HL-60 (cell line): ENCODE results near the gene CRYGC.

Source experiments
- DNase-seq, 2 experiments: peaks; one replicate each; pipeline ENCODE4 v3.0.0-alpha.2; 2010 to 2020; ENCODE audit warnings: low read depth in 1 of 2, low spot score in 1 of 2
- H3K27ac ChIP-seq: fragments of 250-450 bp; sonication (Bioruptor Pico); replicated peaks from 2 replicates; pipeline ENCODE4 v1.5.1; 2020; ENCODE audit warnings: mild to moderate bottlenecking, moderate library complexity
- H3K27me3 ChIP-seq: fragments of 250-450 bp; sonication (Bioruptor Pico); 2 replicates; pipeline ENCODE4 v1.5.1; 2021; ENCODE audit warnings: mild to moderate bottlenecking, moderate library complexity; ENCODE audit not compliant: insufficient read depth, poor library complexity, severe bottlenecking
- H3K4me3 ChIP-seq: replicated peaks from 2 replicates; pipeline ENCODE4 v1.5.1; 2011; ENCODE audit warnings: mild to moderate bottlenecking, control low read depth, low read length; ENCODE audit not compliant: insufficient read depth
- GABPA ChIP-seq: IDR thresholded peaks from 2 replicates; pipeline ENCODE4 v1.6.1; 2012; ENCODE audit warnings: low read depth
- POLR2AphosphoS5 ChIP-seq: IDR thresholded peaks from 2 replicates; pipeline ENCODE4 v1.6.1; 2012; ENCODE audit warnings: low read depth
- SPI1 ChIP-seq: IDR thresholded peaks from 2 replicates; pipeline ENCODE4 v1.6.1; 2012; ENCODE audit warnings: low read depth, mild to moderate bottlenecking, borderline replicate concordance
- TF ChIP-seq, protein P1 (sequence below): IDR thresholded peaks from one replicate; pipeline ENCODE4 v1.5.1; 2011; ENCODE audit warnings: low read length, control low read depth, inconsistent platforms; ENCODE audit not compliant: insufficient read depth
- TF ChIP-seq, protein P2 (sequence below): IDR thresholded peaks from 2 replicates; pipeline ENCODE4 v1.6.1; 2012; ENCODE audit warnings: low read depth; ENCODE audit not compliant: insufficient replicate concordance

The CRYGC gene

DNA sequence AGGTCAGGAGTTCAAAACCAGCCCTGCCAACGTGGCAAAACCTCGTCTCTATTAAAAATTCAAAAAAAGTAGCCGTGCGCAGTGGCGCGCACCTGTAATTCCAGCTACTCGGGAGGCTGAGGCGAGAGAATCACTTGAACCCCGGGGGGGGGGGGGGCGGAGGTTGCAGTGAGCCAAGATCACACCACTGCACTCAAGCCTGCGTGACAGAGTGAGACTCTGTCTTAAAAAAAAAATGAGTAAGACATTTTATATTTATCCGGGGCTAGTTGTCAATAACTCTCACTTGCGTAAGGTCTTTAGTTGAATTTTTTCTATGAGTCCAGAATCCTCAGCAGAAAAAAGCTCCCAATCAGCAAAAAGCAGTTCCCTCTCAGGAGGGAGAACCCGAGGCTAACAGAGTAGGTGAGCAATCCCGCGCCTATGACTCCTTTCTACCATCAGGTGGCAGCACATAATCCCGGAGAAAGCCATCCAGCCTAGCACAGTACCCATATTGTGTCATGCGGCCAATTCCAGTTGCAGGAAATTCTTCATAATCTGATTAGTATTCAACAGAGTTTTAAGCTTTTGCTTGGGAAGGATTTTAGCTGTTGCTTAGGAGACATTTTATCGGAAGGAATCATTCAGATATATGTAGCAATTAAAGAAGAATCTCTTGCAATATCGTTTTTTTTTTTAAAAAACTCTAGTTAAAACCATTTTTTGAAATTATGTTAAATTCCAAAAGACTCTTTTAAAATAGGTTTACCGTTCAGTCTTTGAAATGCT, 45.6 kb upstream of the CRYGC start:
- no peaks in the 10 kb centered on the region for H3K27me3 ChIP-seq
- no peak for TF ChIP-seq POLR2AphosphoS5
- TF ChIP-seq, protein P1, sequence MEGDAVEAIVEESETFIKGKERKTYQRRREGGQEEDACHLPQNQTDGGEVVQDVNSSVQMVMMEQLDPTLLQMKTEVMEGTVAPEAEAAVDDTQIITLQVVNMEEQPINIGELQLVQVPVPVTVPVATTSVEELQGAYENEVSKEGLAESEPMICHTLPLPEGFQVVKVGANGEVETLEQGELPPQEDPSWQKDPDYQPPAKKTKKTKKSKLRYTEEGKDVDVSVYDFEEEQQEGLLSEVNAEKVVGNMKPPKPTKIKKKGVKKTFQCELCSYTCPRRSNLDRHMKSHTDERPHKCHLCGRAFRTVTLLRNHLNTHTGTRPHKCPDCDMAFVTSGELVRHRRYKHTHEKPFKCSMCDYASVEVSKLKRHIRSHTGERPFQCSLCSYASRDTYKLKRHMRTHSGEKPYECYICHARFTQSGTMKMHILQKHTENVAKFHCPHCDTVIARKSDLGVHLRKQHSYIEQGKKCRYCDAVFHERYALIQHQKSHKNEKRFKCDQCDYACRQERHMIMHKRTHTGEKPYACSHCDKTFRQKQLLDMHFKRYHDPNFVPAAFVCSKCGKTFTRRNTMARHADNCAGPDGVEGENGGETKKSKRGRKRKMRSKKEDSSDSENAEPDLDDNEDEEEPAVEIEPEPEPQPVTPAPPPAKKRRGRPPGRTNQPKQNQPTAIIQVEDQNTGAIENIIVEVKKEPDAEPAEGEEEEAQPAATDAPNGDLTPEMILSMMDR, result peak; percentile 92
- H3K27ac ChIP-seq, result no peak overlapping the region
- no peak overlapping the region for H3K4me3 ChIP-seq
- DNase-seq, result peak; percentile 50 to 82

DNA sequence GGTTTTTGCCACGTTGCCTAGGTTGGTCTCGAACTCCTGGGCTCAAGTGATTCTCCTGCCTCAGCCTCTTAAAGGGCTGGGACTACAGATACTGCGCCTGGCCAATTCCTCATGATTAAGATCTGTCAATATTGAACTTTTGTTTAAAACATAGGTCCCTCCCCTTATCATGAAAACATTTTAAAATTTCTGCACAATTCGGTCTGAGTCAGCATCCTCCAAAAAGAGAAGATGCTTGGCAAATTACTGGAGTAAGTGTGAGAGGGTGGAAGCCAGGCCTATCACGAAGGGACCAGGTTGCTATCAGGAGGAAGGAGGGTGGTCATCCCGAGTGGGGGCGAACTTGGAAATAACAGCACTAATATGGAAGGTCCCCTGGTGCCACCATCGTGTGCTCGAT, 44.5 kb upstream of the CRYGC start:
- DNase-seq, result no peak
- TF ChIP-seq POLR2AphosphoS5, result no peak
- TF ChIP-seq, protein P1, result no peak
- TF ChIP-seq, protein P2, sequence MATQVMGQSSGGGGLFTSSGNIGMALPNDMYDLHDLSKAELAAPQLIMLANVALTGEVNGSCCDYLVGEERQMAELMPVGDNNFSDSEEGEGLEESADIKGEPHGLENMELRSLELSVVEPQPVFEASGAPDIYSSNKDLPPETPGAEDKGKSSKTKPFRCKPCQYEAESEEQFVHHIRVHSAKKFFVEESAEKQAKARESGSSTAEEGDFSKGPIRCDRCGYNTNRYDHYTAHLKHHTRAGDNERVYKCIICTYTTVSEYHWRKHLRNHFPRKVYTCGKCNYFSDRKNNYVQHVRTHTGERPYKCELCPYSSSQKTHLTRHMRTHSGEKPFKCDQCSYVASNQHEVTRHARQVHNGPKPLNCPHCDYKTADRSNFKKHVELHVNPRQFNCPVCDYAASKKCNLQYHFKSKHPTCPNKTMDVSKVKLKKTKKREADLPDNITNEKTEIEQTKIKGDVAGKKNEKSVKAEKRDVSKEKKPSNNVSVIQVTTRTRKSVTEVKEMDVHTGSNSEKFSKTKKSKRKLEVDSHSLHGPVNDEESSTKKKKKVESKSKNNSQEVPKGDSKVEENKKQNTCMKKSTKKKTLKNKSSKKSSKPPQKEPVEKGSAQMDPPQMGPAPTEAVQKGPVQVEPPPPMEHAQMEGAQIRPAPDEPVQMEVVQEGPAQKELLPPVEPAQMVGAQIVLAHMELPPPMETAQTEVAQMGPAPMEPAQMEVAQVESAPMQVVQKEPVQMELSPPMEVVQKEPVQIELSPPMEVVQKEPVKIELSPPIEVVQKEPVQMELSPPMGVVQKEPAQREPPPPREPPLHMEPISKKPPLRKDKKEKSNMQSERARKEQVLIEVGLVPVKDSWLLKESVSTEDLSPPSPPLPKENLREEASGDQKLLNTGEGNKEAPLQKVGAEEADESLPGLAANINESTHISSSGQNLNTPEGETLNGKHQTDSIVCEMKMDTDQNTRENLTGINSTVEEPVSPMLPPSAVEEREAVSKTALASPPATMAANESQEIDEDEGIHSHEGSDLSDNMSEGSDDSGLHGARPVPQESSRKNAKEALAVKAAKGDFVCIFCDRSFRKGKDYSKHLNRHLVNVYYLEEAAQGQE, result no peak
- no peak for TF ChIP-seq SPI1
- TF ChIP-seq GABPA, result no peak
- H3K27ac ChIP-seq, result no peak overlapping the region
- no peaks in the 10 kb centered on the region for H3K27me3 ChIP-seq
- no peak overlapping the region for H3K4me3 ChIP-seq

DNA sequence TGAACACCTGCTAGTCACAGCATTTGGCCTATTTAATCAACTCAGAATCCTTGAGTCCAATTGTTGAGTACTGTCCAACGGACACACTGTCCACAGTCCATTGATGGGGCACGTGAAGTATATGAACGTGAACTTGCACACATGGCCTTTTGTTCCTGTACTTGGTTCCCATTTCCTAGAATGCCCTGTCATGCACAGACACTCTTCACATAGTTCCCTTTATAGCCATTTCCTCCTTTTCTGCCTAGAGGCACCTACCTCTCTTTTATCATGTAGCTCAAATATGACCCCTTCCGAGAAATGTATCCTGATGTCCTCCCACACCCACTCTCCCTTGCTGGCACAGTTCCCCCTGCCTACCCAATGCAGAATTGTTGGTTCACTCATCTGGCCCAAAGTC, 42.5 kb upstream of the CRYGC start:
- Histone ChIP-seq H3K4me3 (no peak overlapping the region), H3K27me3 (no peaks in the 10 kb centered on the region), H3K27ac (no peak overlapping the region)
- TF ChIP-seq POLR2AphosphoS5, result no peak
- TF ChIP-seq, protein P1, result no peak
- TF ChIP-seq SPI1, result peak; percentile 72; the same call in 1 of the 2 replicates
- TF ChIP-seq GABPA, result no peak
- TF ChIP-seq, protein P2, result no peak
- peak; percentile 3 to 69 for DNase-seq
